GM23338 (cell line): Measurements from ENCODE around the gene MINDY4. TPM values are rescaled to one million over a fixed set of nuclear protein-coding genes. Genes with fewer than 3 reads are reported as not detected.

Experiments used
- ATAC-seq: fragments of 200-7000 bp; cut with Tn5 transposase; 3 replicates; pipeline ENCODE4 v1.9.1; 2020
- DNase-seq: peaks from one replicate; pipeline ENCODE4 v3.0.0-alpha.2; 2015; ENCODE audit warnings: low spot score
- H2AFZ ChIP-seq: fragments of 200-600 bp; sonication (generic); 2 replicates; pipeline ENCODE4 v1.8.0; 2016; ENCODE audit warnings: antibody characterized with exemption, mild to moderate bottlenecking, moderate library complexity
- H3F3A ChIP-seq: fragments of 200-600 bp; sonication (generic); replicated peaks from 2 replicates; pipeline ENCODE4 v1.8.0; 2017; ENCODE audit warnings: antibody characterized with exemption, mixed run types, low read depth
- H3K27ac ChIP-seq: fragments of 200-600 bp; sonication (generic); 2 replicates; pipeline ENCODE4 v1.6.1; 2016; ENCODE audit warnings: low read depth
- H3K27me3 ChIP-seq: fragments of 200-600 bp; sonication (generic); 2 replicates; pipeline ENCODE4 v1.8.0; 2016; ENCODE audit warnings: mild to moderate bottlenecking, mixed run types, moderate library complexity; ENCODE audit not compliant: insufficient read depth
- H3K36me3 ChIP-seq: fragments of 200-600 bp; sonication (generic); 2 replicates; pipeline ENCODE4 v1.8.0; 2016; ENCODE audit warnings: mild to moderate bottlenecking; ENCODE audit not compliant: insufficient read depth
- H3K4me1 ChIP-seq: fragments of 200-600 bp; sonication (generic); 2 replicates; pipeline ENCODE4 v1.8.0; 2016; ENCODE audit warnings: mild to moderate bottlenecking, moderate library complexity; ENCODE audit not compliant: insufficient read depth
- H3K4me2 ChIP-seq: fragments of 200-600 bp; sonication (generic); 2 replicates; pipeline ENCODE4 v1.7.1; 2017; ENCODE audit warnings: mixed run types
- H3K4me3 ChIP-seq: fragments of 200-600 bp; sonication (generic); 2 replicates; pipeline ENCODE4 v1.6.1; 2016; ENCODE audit warnings: mixed run types
- H3K79me2 ChIP-seq: fragments of 200-600 bp; sonication (generic); replicated peaks from 2 replicates; pipeline ENCODE4 v1.8.0; 2017; ENCODE audit warnings: mild to moderate bottlenecking; ENCODE audit not compliant: insufficient read depth
- H3K9me2 ChIP-seq: fragments of 200-600 bp; sonication (generic); 2 replicates; pipeline ENCODE4 v1.8.0; 2017; ENCODE audit not compliant: insufficient read depth
- H4K20me1 ChIP-seq: fragments of 200-600 bp; sonication (generic); replicated peaks from 2 replicates; pipeline ENCODE4 v1.8.0; 2017; ENCODE audit warnings: mild to moderate bottlenecking; ENCODE audit not compliant: insufficient read depth
- H3K27ac Mint-ChIP-seq: 2 replicates; pipeline ENCODE4 v1.8.0; 2020; ENCODE audit warnings: inconsistent platforms, mild to moderate bottlenecking, moderate library complexity, mixed read lengths
- H3K27me3 Mint-ChIP-seq: 3 replicates; pipeline ENCODE4 v1.8.0; 2022; ENCODE audit warnings: low read depth, mild to moderate bottlenecking, moderate library complexity, mixed read lengths, inconsistent platforms; ENCODE audit not compliant: insufficient read depth, poor library complexity
- H3K36me3 Mint-ChIP-seq: 3 replicates; pipeline ENCODE4 v1.8.0; 2021; ENCODE audit warnings: low read depth, mild to moderate bottlenecking, inconsistent platforms, moderate library complexity, mixed read lengths
- H3K4me1 Mint-ChIP-seq: 3 replicates; pipeline ENCODE4 v1.8.0; 2020; ENCODE audit warnings: mild to moderate bottlenecking, inconsistent platforms, mixed read lengths
- H3K4me3 Mint-ChIP-seq: 3 replicates; pipeline ENCODE4 v1.8.0; 2021; ENCODE audit warnings: moderate library complexity, mild to moderate bottlenecking, inconsistent platforms, mixed read lengths
- H3K9me3 Mint-ChIP-seq: 3 replicates; pipeline ENCODE4 v1.8.0; 2020; ENCODE audit warnings: moderate library complexity, mild to moderate bottlenecking, inconsistent platforms, mixed read lengths
- EZH2 ChIP-seq: fragments of 200-600 bp; sonication (generic); IDR thresholded peaks from one replicate; pipeline ENCODE4 v1.8.0; 2017; ENCODE audit warnings: antibody characterized with exemption, mild to moderate bottlenecking, low read depth; ENCODE audit not compliant: unreplicated experiment
- JUNB ChIP-seq: IDR thresholded peaks from one replicate; pipeline ENCODE4 v1.6.1; 2016; ENCODE audit warnings: antibody characterized with exemption; ENCODE audit not compliant: unreplicated experiment
- NANOG ChIP-seq: IDR thresholded peaks from 2 replicates; pipeline ENCODE4 v1.6.1; 2016; ENCODE audit warnings: antibody characterized with exemption, borderline replicate concordance
- POLR2AphosphoS5 ChIP-seq: IDR thresholded peaks from 2 replicates; pipeline ENCODE4 v1.6.1; 2016; ENCODE audit warnings: antibody characterized with exemption, low read depth
- STAT1 ChIP-seq: IDR thresholded peaks from one replicate; pipeline ENCODE4 v1.6.1; 2016; ENCODE audit warnings: antibody characterized with exemption; ENCODE audit not compliant: unreplicated experiment
- ZNF331 ChIP-seq: fragments of 250-450 bp; sonication (Bioruptor Pico); IDR thresholded peaks from 2 replicates; pipeline ENCODE4 v1.5.0; 2020; ENCODE audit warnings: low read depth, mild to moderate bottlenecking, moderate library complexity
- polyA plus RNA-seq: library from polyadenylated mRNA; unstranded; fragments of >200 nt; fragmentation: Nextera tagmentation; extraction: Ambion mirVana; gene quantifications from 2 replicates; pipeline ENCODE4 v1.2.1, GENCODE V29; 2016
- total RNA-seq: library from RNA; depleted of rRNA; stranded (reverse); fragments of >200 nt; shearing (Covaris generic); gene quantifications from 2 replicates; pipeline ENCODE4 v1.2.3, GENCODE V29; 2014
- TF ChIP-seq, protein P1 (sequence below): fragments of 250-450 bp; sonication (Bioruptor Pico); IDR thresholded peaks from 2 replicates; pipeline ENCODE4 v1.5.0; 2020; ENCODE audit warnings: mild to moderate bottlenecking, moderate library complexity
- TF ChIP-seq, protein P2 (sequence below): IDR thresholded peaks from 2 replicates; pipeline ENCODE4 v1.6.1; 2016; ENCODE audit warnings: antibody characterized with exemption

The MINDY4 gene
- total and polyA plus RNA-seq, 2 experiments from 2014 or later, result 1.7 to 4.4 TPM

DNA sequence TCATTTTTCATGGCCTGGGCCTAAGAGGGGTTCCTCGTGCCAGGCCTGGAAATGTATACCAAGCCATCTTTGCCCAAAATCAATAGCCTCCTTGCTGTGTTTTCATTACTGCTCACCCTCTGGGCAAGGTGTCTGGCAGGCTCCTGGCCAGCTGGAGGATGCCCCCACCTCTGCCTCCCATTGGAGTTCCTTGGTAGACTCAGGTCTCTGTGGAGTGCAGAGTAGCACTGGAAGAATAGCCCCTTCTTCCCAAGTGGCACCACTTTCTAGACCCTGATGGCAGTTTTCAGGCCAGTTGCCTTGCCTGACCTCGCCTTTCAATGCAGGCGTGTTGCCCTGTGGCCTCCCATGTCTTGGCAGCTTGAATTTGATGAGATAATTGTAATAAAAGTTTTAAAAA, 84.7 kb downstream of the MINDY4 start:
- ATAC-seq, result no peak

More for the DNA sequence above, 84.7 kb downstream of the MINDY4 start:
- no peaks in the 10 kb centered on the region; the same call in 2 of the 3 replicates for H3K36me3 Mint-ChIP-seq
- TF ChIP-seq EZH2, result no peak
- TF ChIP-seq, protein P1, sequence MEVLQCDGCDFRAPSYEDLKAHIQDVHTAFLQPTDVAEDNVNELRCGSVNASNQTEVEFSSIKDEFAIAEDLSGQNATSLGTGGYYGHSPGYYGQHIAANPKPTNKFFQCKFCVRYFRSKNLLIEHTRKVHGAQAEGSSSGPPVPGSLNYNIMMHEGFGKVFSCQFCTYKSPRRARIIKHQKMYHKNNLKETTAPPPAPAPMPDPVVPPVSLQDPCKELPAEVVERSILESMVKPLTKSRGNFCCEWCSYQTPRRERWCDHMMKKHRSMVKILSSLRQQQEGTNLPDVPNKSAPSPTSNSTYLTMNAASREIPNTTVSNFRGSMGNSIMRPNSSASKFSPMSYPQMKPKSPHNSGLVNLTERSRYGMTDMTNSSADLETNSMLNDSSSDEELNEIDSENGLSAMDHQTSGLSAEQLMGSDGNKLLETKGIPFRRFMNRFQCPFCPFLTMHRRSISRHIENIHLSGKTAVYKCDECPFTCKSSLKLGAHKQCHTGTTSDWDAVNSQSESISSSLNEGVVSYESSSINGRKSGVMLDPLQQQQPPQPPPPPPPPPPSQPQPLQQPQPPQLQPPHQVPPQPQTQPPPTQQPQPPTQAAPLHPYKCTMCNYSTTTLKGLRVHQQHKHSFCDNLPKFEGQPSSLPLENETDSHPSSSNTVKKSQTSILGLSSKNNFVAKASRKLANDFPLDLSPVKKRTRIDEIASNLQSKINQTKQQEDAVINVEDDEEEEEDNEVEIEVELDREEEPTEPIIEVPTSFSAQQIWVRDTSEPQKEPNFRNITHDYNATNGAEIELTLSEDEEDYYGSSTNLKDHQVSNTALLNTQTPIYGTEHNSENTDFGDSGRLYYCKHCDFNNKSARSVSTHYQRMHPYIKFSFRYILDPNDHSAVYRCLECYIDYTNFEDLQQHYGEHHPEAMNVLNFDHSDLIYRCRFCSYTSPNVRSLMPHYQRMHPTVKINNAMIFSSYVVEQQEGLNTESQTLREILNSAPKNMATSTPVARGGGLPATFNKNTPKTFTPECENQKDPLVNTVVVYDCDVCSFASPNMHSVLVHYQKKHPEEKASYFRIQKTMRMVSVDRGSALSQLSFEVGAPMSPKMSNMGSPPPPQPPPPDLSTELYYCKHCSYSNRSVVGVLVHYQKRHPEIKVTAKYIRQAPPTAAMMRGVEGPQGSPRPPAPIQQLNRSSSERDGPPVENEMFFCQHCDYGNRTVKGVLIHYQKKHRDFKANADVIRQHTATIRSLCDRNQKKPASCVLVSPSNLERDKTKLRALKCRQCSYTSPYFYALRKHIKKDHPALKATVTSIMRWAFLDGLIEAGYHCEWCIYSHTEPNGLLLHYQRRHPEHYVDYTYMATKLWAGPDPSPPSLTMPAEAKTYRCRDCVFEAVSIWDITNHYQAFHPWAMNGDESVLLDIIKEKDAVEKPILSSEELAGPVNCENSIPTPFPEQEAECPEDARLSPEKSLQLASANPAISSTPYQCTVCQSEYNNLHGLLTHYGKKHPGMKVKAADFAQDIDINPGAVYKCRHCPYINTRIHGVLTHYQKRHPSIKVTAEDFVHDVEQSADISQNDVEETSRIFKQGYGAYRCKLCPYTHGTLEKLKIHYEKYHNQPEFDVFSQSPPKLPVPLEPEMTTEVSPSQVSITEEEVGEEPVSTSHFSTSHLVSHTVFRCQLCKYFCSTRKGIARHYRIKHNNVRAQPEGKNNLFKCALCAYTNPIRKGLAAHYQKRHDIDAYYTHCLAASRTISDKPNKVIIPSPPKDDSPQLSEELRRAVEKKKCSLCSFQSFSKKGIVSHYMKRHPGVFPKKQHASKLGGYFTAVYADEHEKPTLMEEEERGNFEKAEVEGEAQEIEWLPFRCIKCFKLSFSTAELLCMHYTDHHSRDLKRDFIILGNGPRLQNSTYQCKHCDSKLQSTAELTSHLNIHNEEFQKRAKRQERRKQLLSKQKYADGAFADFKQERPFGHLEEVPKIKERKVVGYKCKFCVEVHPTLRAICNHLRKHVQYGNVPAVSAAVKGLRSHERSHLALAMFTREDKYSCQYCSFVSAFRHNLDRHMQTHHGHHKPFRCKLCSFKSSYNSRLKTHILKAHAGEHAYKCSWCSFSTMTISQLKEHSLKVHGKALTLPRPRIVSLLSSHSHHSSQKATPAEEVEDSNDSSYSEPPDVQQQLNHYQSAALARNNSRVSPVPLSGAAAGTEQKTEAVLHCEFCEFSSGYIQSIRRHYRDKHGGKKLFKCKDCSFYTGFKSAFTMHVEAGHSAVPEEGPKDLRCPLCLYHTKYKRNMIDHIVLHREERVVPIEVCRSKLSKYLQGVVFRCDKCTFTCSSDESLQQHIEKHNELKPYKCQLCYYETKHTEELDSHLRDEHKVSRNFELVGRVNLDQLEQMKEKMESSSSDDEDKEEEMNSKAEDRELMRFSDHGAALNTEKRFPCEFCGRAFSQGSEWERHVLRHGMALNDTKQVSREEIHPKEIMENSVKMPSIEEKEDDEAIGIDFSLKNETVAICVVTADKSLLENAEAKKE (CRISPR knock-in tag), result no peak
- TF ChIP-seq, protein P2, sequence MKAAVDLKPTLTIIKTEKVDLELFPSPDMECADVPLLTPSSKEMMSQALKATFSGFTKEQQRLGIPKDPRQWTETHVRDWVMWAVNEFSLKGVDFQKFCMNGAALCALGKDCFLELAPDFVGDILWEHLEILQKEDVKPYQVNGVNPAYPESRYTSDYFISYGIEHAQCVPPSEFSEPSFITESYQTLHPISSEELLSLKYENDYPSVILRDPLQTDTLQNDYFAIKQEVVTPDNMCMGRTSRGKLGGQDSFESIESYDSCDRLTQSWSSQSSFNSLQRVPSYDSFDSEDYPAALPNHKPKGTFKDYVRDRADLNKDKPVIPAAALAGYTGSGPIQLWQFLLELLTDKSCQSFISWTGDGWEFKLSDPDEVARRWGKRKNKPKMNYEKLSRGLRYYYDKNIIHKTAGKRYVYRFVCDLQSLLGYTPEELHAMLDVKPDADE, result no peak
- no peak for TF ChIP-seq JUNB
- no peak for TF ChIP-seq POLR2AphosphoS5
- no peak for TF ChIP-seq ZNF331 (CRISPR knock-in tag)
- TF ChIP-seq NANOG, result no peak
- TF ChIP-seq STAT1, result no peak
- no peaks in the 10 kb centered on the region for H3K27me3 ChIP-seq
- H3K36me3 ChIP-seq, result no peaks in the 10 kb centered on the region
- no peak overlapping the region for H3K27ac ChIP-seq
- H3K79me2 ChIP-seq, result no peaks in the 10 kb centered on the region
- H2AFZ ChIP-seq, result no peak overlapping the region
- no peak for DNase-seq
- no peak overlapping the region for H3K4me2 ChIP-seq
- H3K4me1 ChIP-seq, result no peaks in the 10 kb centered on the region
- H3K9me3 Mint-ChIP-seq, result no peaks in the 10 kb centered on the region
- H3K4me3 ChIP-seq, result no peak overlapping the region
- no peaks in the 10 kb centered on the region for H3F3A ChIP-seq
- no peak overlapping the region for H3K27ac Mint-ChIP-seq
- H3K4me3 Mint-ChIP-seq, result no peak overlapping the region
- H3K4me1 Mint-ChIP-seq, result peaks cover 16% of the 10 kb centered on the region
- H3K27me3 Mint-ChIP-seq, result peaks cover 7% of the 10 kb centered on the region
- H3K9me2 ChIP-seq, result no peaks in the 10 kb centered on the region
- H4K20me1 ChIP-seq, result no peaks in the 10 kb centered on the region
